Activated gamma-delta T cell treated with Interleukin-2 at 50 U/mL for 16 hours (primary cell): ENCODE data around the gene IKZF3.
A peak's percentile ranks its signal among the peaks of the same experiment; 100 is the strongest.
"Not testable (repeated sequence)": the region's sequence is repeated elsewhere in the genome, so short reads cannot be mapped to it uniquely, and the experiment has no call there.

Experiments
- DNase-seq: peaks from one replicate; pipeline ENCODE4 v3.0.0-alpha.2; 2020

The IKZF3 gene

DNA sequence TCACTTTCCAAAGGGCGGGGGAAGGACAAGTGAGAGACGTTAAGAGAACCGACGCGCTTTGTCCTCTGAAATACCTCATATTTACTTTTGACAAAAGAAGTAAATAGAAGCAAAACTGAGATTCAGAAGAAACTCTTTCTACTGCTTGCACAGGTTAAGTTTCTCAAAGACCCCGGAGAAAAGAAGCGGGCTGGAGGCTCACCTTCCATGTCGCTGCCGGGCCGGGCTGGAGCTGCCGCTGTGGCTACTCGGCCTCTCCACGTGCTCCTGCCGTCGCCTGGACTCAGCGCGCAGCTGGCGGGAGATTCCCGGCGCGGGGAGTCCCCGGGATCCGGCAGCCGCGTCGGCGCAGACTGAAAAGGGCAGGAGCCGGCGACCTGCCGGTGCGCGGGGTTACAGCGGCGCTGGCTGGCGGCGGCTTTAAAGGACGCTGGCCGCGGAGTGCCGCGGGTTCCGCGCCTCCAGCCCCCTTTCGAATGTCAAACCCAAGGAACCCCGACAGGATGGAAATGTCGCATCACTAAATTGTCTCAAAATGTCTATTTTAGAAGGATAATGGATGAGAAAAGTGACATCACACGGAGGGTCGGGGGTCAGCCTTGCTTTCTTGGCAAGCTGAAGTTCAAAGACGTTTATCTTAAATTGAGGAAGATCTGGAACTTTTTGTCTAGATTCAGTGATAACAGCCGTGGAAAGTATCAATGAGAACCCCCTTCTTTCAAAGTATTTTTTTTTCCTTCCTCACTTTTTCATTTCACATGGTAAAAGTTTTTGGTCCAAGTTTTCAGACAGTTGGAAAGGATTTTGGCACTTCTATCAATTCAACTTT lies at the start of gene IKZF3:
IKZF3 (minus strand) TSS at position 395 of the 829 bp plus-strand sequence; CDS start at position 209, 186 bp downstream.
- DNase-seq = peak; percentile 72

DNA sequence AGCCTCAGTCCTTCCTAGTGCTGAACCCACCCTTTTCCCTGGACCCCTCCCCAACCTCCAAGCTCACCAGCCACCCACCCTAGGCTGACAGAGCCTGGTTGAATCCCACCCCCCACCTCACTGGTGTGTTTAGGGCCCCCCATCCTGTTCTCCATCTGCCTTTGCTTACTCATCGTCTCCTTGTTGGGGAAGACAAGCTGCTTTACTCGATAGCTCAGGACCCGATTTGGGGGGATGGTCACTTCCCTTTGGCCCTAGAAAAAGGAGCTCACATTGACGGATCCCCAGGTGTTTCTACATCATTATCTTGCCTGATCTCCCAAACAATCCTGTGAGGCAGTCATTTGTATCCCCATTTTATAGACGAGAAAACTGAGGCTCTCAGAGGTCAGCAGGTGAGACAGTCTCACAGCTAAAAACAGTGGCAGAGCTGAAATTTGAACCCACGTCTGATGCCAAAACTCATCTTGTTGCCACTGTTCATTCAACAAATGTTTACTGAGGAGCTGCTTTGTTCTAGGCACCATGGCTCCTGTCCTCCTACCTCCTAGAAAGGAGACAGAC lies 44.8 kb upstream of the IKZF3 start:
- DNase-seq = no peak

DNA sequence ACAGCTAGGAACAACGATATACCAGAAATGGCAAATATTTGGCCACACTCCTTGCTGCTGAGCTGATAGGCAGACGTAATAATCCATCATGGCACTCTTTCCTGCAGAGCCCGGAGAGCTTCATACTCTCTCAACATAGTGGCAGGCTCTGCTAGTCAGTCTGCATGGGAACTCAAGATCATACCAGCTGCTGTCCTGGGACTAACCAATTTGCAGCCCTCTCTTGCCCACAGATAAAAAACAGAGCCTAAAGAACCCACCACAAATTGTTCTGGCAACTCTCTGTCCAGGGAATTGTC lies 40.8 kb upstream of the IKZF3 start:
- DNase-seq = no peak

GRCh38 chr17:39903158-39903884 lies 39.2 kb upstream of the IKZF3 start:
- no peak for DNase-seq

GRCh38 chr17:39902027-39902426 lies 37.9 kb upstream of the IKZF3 start:
- DNase-seq = not testable (repeated sequence)

DNA sequence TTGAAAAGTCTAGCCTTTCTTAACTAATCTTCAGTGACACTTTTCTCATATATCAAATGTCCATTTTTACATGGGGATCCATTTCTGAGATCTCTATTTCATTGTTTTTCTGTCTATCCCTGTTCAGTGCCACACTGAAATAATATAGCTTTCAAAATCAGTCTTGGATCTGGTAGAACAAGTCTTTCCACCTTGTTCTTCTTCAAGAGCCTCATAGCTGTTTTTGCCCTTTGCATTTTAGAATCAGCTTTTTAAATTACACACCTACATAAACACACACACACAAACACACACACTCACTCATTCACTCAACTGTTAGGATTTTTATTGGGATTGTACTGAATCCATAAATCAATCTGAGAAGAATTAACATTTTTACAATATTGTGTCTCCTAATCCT lies 35.1 kb upstream of the IKZF3 start:
- DNase-seq = no peak

DNA sequence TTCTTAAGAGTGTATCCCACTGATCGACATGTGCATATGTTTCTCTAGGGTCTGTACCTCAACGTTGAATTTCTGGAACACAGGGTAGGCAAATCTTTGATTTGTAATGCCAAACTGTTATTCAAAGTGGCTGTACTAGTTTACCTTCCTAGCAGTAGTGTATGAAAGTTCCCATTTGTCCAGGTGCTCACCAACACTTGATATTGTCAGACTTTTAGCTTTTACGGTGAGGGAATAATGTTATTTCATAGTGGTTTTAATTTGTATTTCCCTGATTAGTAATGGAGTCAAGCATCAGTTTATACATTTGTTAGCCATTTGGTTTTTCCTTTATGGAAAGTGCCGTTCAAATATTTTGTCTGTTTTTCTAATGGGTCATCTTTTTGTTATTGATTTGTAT lies 34.0 kb upstream of the IKZF3 start:
- no peak for DNase-seq

DNA sequence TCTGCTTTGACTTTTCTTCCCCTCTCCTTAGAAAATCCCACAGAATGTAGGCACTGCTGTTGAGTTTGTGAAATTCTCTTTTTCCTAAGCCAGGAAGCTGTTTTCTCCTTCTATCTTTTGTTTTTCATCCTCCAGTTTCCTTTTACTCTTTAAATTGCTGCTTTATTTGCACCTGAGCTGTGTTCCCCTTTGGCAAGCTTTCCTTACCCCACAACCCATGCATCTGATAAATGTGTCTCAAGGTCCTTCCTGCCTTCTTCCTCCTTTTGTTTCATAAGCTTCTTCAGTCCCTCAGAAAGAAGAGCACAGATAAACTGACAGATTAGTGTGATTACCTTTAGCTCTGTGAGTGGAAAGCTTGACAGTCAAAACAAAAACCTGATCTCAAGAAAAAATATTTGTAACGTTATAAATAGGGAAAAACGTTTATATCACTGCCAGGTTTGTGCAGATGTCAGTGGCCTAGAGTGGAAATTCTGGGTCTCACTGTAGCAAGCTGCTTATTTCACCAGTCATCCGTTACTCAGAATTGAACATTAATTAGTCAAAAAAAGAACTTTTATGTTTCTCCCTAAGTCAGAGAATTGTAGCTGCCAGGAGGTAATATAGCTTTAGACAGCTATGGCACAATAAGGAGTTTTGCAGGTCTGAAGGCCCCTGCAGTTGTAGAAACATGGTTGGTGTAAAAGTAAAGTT lies 30.7 kb upstream of the IKZF3 start:
- no peak for DNase-seq

- DNase-seq = no peak
Measured at GRCh38 chr17:39889200-39889599, 25.1 kb upstream of the IKZF3 start.

- no peak for DNase-seq
Measured at GRCh38 chr17:39887078-39887477, 23.0 kb upstream of the IKZF3 start.

GRCh38 chr17:39886102-39886501 lies 22.0 kb upstream of the IKZF3 start:
- not testable (repeated sequence) for DNase-seq

- DNase-seq = no peak
Measured at GRCh38 chr17:39872751-39873150, 8.6 kb upstream of the IKZF3 start.

DNA sequence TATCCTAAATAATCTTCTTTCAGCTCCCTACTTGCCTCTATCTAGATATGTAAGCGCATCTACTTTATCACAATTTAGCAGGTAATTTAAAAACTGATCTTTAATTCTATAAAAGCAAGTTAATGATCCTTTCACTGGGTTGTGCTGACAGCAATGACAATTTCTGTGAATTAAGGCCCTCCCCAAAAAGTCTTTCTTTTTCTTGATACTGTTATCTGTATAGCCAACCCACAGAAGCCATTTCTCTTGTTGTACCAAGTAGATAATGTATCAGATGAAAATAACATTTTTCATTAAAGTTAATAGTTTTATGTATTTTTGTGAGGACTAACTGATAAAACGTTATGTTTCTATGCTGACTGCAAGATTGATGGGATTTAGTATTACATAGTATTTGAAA lies 7.7 kb upstream of the IKZF3 start:
- no peak for DNase-seq

- DNase-seq = no peak
Measured at GRCh38 chr17:39870776-39871175, 6.7 kb upstream of the IKZF3 start.

DNA sequence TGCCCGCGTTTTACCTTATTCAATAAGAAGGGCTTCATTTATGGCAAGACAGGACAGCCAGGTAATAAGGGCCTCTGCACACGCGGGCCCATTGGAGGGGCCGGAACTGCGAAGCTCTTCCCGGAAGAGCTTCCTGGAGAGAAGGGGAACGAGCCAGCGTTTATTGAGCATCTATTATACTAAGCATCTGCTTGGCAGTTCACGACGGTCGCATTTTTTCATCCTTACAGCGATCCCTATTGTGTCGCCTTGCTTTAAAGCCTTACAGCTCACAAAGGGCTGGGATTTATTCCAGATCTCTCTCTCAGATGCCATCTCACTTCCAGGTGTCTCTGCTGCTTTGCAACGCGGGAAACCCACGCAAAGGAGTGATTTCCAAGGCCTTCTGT lies 4.4 kb upstream of the IKZF3 start:
- DNase-seq = no peak

- DNase-seq = peak; percentile 18
Measured at GRCh38 chr17:39867880-39868553, 3.9 kb upstream of the IKZF3 start, which contains the start of gene ZPBP2. Gene ZPBP2 (plus strand): TSS chr17:39868202. CDS start chr17:39868355, 153 bp downstream.

DNA sequence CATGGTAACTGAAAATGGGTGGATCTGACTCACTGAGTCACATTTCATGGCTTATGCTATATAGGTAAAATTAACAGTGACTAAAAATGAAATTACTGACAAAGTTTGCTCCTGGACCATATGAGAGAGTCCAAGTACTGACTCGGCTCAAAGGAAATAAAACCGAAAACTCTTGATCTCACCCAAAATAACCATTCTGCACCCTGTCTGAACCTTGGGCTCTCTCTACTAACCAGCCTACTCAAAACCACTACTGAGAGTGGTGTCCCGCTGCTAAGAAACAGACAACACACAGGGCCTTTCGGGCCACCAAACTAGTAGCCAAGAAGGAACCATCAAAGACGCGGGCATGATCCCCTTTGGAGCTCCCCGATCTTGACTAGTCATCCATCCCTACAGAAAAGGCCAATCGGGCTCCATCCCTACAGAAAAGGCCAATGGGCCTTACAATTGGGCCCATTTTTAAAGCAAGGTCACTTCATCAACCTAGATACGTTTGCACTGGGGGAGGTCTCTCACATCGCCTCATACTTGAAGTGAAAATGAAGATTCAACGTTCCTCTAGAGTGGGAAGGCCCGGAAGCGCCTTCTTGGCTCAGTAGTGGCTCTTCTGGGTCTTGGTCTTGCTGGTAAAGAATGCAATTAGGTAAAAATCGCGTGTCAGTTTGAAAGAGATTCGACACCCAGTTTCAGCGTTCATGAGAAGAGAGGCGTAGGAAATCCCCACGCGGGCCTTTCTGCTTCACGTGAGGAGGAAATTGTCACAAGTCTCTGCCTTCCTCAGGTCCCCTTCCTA lies 3.2 kb upstream of the IKZF3 start:
- peak; percentile 35 for DNase-seq

DNA sequence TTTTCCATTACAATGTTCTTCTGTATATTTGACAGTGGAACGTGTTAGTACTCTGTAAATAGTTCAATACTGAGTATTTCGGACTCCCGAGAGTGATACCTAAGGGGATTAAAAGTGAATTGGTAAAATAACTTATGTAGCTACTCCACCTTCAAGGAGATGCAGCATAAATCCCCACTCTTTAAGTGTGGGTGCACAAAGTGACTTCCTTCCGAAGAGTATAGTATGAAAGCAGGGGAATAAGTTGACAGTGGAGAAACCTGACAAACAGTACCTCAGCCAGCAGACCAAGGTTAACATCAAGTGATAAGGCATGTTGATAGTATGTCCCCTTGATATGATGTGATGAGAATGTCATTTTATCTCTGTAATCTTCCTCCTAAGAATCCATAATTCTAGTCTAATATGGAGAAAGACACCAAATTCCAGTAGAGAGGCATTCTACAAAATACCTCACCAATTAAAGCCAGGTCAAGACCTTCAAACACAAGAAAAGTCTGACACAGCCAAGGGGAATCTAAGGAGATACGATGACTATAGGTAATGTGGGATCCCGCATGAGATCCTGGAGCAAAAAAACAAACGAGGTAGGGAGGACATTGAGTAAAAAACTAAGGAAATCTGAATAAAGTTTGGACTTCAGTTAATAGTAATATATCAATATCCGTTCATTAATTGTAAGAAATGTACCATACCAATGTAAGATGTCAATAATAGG lies 2.1 kb upstream of the IKZF3 start:
- no peak for DNase-seq

GRCh38 chr17:39863244-39863917 lies 731 bp downstream of the IKZF3 start:
- DNase-seq = no peak

- DNase-seq = no peak
Measured at GRCh38 chr17:39861235-39861634, 2.9 kb downstream of the IKZF3 start.
